HepG2 (cell line): ENCODE results near the gene UCN. TPM values are rescaled to one million over a fixed set of nuclear protein-coding genes. Genes with fewer than 3 reads are reported as not detected.

Experiments used
- ATAC-seq: fragments of 200-7000 bp; cut with Tn5 transposase; 3 replicates; pipeline ENCODE4 v1.9.1; 2020; ENCODE audit warnings: mild to moderate bottlenecking, moderate library complexity
- BruUV-seq: library from RNA; stranded (reverse); fragments of 400-500 nt; replicated peaks from 2 replicates; lab custom pipeline; 2021; lab: Mats Ljungman, UMichigan
- CTCF ChIA-PET: fragments of 300-600 bp; formaldehyde crosslinking; extraction: SDS; loops from one replicate; lab custom pipeline; 2021; ENCODE audit warnings: low total read pairs, inconsistent platforms, low intra/inter-chr PET ratio; lab: Yijun Ruan, JAX
- POLR2A ChIA-PET: fragments of 350-600 bp; sonication (Branson Sonifier 250); formaldehyde crosslinking; loops from one replicate; lab custom pipeline; 2020; ENCODE audit warnings: antibody characterized with exemption, inconsistent platforms; lab: Yijun Ruan, JAX
- DNase-seq: peaks from one replicate; pipeline ENCODE4 v3.0.0-alpha.2; 2015; ENCODE audit warnings: low spot score
- FAIRE-seq: peaks from 3 replicates; lab custom pipeline; 2011; peaks lifted over from hg19 to GRCh38; lab: Jason Lieb, UNC
- H2AFZ ChIP-seq: one replicate; pipeline ENCODE4 v1.6.1; 2011; ENCODE audit warnings: low read length, inconsistent platforms
- H3K27ac ChIP-seq: fragments of 300-600 bp; 3 replicates; pipeline ENCODE4 v1.8.0; 2011; ENCODE audit warnings: mixed run types, mild to moderate bottlenecking, mixed read lengths, low read length, inconsistent platforms; ENCODE audit not compliant: insufficient read depth; ENCODE audit errors: extremely low read length
- H3K27me3 ChIP-seq, 2 experiments: fragments of 200-600 bp in 1 of 2; 2 replicates in 1 of 2; 3 replicates in 1 of 2; pipeline versions ENCODE4 v1.6.0 to v1.8.0; 2011; ENCODE audit warnings: low read length in 2 of 2, mild to moderate bottlenecking in 2 of 2, moderate library complexity in 2 of 2, inconsistent platforms in 1 of 2; ENCODE audit not compliant: insufficient read depth in 2 of 2, control insufficient read depth in 1 of 2
- H3K36me3 ChIP-seq, 2 experiments: fragments of 200-600 bp in 1 of 2; replicated peaks in 1 of 2; 2 replicates in 1 of 2; 3 replicates in 1 of 2; pipeline versions ENCODE4 v1.5.1 to v1.8.0; 2011; ENCODE audit warnings: low read length in 2 of 2, inconsistent platforms in 1 of 2; ENCODE audit not compliant: insufficient read depth in 2 of 2, control insufficient read depth in 1 of 2
- H3K4me1 ChIP-seq: 2 replicates; pipeline ENCODE4 v1.5.1; 2012; ENCODE audit warnings: low read length, inconsistent platforms; ENCODE audit not compliant: insufficient read depth
- H3K4me2 ChIP-seq: 2 replicates; pipeline ENCODE4 v1.6.0; 2011; ENCODE audit warnings: low read depth, low read length, inconsistent platforms
- H3K4me3 ChIP-seq, 3 experiments: fragments of 200-600 bp in 1 of 3; sonication (generic), shearing (Covaris generic) in 1 of 3; replicated peaks in 1 of 3; 2 replicates each; pipeline ENCODE4 v1.5.1; 2011 to 2016; ENCODE audit warnings: low read length in 3 of 3, inconsistent platforms in 2 of 3, low read depth in 2 of 3, mild to moderate bottlenecking in 2 of 3, control low read depth in 1 of 3, mixed read lengths in 1 of 3; ENCODE audit not compliant: insufficient read depth in 1 of 3
- H3K79me2 ChIP-seq: one replicate; pipeline ENCODE4 v1.6.1; 2011; ENCODE audit warnings: low read length, inconsistent platforms; ENCODE audit not compliant: insufficient read depth
- H3K9ac ChIP-seq: 2 replicates; pipeline ENCODE4 v1.6.0; 2011; ENCODE audit warnings: mild to moderate bottlenecking, low read depth, low read length, inconsistent platforms; ENCODE audit not compliant: insufficient read depth
- H3K9me3 ChIP-seq: 2 replicates; pipeline ENCODE4 v1.5.1; 2012; ENCODE audit warnings: mild to moderate bottlenecking, low read length
- H4K20me1 ChIP-seq: 2 replicates; pipeline ENCODE4 v1.6.0; 2011; ENCODE audit warnings: inconsistent platforms, mild to moderate bottlenecking, low read length, moderate library complexity; ENCODE audit not compliant: insufficient read depth
- ARHGAP35 ChIP-seq: sonication (generic); formaldehyde crosslinking; IDR thresholded peaks from 2 replicates; pipeline ENCODE4 v1.9.0; 2022; ENCODE audit warnings: mild to moderate bottlenecking, inconsistent platforms, moderate library complexity, missing genetic modification reagents, borderline replicate concordance
- BRCA1 ChIP-seq: sonication (generic); formaldehyde crosslinking; IDR thresholded peaks from 2 replicates; pipeline ENCODE4 v1.4.0; 2020; ENCODE audit warnings: missing genetic modification reagents
- CC2D1A ChIP-seq: sonication (generic); formaldehyde crosslinking; IDR thresholded peaks from 2 replicates; pipeline ENCODE4 v1.8.1; 2023; ENCODE audit warnings: mild to moderate bottlenecking, missing genetic modification reagents
- FLYWCH1 ChIP-seq: sonication (generic); formaldehyde crosslinking; IDR thresholded peaks from 2 replicates; pipeline ENCODE4 v1.8.1; 2023; ENCODE audit warnings: mild to moderate bottlenecking, missing genetic modification reagents
- FOXK1 ChIP-seq: sonication (generic); formaldehyde crosslinking; IDR thresholded peaks from 2 replicates; pipeline ENCODE4 v1.4.0; 2020; ENCODE audit warnings: low read depth, missing genetic modification reagents, borderline replicate concordance
- NBN ChIP-seq: fragments of 450-650 bp; conservative IDR thresholded peaks from 2 replicates; pipeline ENCODE4 v1.6.1; 2017
- NKX3-1 ChIP-seq: sonication (generic); formaldehyde crosslinking; IDR thresholded peaks from 2 replicates; pipeline ENCODE4 v1.5.0; 2020; ENCODE audit warnings: missing genetic modification reagents
- NPAS2 ChIP-seq: sonication (generic); formaldehyde crosslinking; IDR thresholded peaks from 2 replicates; pipeline ENCODE4 v1.8.0; 2022; ENCODE audit warnings: mild to moderate bottlenecking, missing genetic modification reagents, borderline replicate concordance
- RNF219 ChIP-seq: sonication (generic); formaldehyde crosslinking; IDR thresholded peaks from 2 replicates; pipeline ENCODE4 v1.5.0; 2020; ENCODE audit warnings: mild to moderate bottlenecking, missing genetic modification reagents
- SIX1 ChIP-seq: sonication (generic); formaldehyde crosslinking; IDR thresholded peaks from 2 replicates; pipeline ENCODE4 v1.4.0; 2020; ENCODE audit warnings: missing genetic modification reagents, borderline replicate concordance
- TMF1 ChIP-seq: sonication (generic); formaldehyde crosslinking; IDR thresholded peaks from 2 replicates; pipeline ENCODE4 v1.8.1; 2022; ENCODE audit warnings: low read depth, missing genetic modification reagents
- ZBTB14 ChIP-seq: sonication (generic); formaldehyde crosslinking; IDR thresholded peaks from 2 replicates; pipeline ENCODE4 v1.4.0; 2020; ENCODE audit warnings: missing genetic modification reagents
- ZNF121 ChIP-seq: sonication (generic); formaldehyde crosslinking; IDR thresholded peaks from 2 replicates; pipeline ENCODE4 v1.5.0; 2020; ENCODE audit warnings: mild to moderate bottlenecking, missing genetic modification reagents
- ZNF124 ChIP-seq: sonication (generic); formaldehyde crosslinking; IDR thresholded peaks from 2 replicates; pipeline ENCODE4 v1.4.0; 2020; ENCODE audit warnings: missing genetic modification reagents
- ZNF451 ChIP-seq: sonication (generic); formaldehyde crosslinking; IDR thresholded peaks from 2 replicates; pipeline ENCODE4 v1.5.0; 2020; ENCODE audit warnings: mild to moderate bottlenecking, missing genetic modification reagents
- WGBS: methylation state at CpG from one replicate; pipeline ENCODE4 v1.1.6; 2017; ENCODE audit warnings: low lambda C conversion rate; 5-methylcytosine and 5-hydroxymethylcytosine counted together
- in situ Hi-C: cut with HindIII; loops from 2 replicates; pipeline ENCODE4 v1.10.0; 2017; ENCODE audit warnings: low pct_unique_long_range_greater_than_20kb; ENCODE audit not compliant: extremely low pct_ligation_motif_present
- intact Hi-C: fragments of 100-400 bp; cut with micrococcal nuclease; formaldehyde crosslinking; loops from one replicate; pipeline ENCODE4 v1.10.0; 2022; ENCODE audit not compliant: unreplicated experiment
- polyA plus RNA-seq, 8 experiments: library from polyadenylated mRNA; depleted of rRNA in 3 of 8; stranded (reverse) in 7 of 8; unstranded in 1 of 8; fragments of >200 nt; fragmentation: Illumina TruSeq in 4 of 8; extraction: Trizol in 4 of 8; gene quantifications; 2 replicates each; pipeline versions ENCODE4 v1.2.1 to v1.2.3, GENCODE V29; 2011 to 2016; ENCODE audit warnings: low read depth in 4 of 8, missing spikeins in 1 of 8, mixed read lengths in 1 of 8; ENCODE audit not compliant: insufficient read depth in 1 of 8
- total RNA-seq, 5 experiments: library from RNA; depleted of rRNA; stranded (reverse); fragments of >200 nt; fragmentation: Illumina TruSeq; extraction: Trizol; gene quantifications; 2 replicates each; pipeline ENCODE4 v1.2.3, GENCODE V29; 2016; ENCODE audit warnings: low read depth in 1 of 5
- TF ChIP-seq, protein P1 (sequence below): sonication (generic); formaldehyde crosslinking; IDR thresholded peaks from 2 replicates; pipeline ENCODE4 v1.4.0; 2020; ENCODE audit warnings: missing genetic modification reagents
- TF ChIP-seq, protein P2 (sequence below): sonication (generic); formaldehyde crosslinking; IDR thresholded peaks from 2 replicates; pipeline ENCODE4 v1.5.0; 2020; ENCODE audit warnings: missing genetic modification reagents

UCN gene
- total and polyA plus RNA-seq, 2 of the 13 experiments (the other 11 are each of a cell fraction or from before 2014, with no cell fraction given), result 1.2 to 2.3 TPM

DNA sequence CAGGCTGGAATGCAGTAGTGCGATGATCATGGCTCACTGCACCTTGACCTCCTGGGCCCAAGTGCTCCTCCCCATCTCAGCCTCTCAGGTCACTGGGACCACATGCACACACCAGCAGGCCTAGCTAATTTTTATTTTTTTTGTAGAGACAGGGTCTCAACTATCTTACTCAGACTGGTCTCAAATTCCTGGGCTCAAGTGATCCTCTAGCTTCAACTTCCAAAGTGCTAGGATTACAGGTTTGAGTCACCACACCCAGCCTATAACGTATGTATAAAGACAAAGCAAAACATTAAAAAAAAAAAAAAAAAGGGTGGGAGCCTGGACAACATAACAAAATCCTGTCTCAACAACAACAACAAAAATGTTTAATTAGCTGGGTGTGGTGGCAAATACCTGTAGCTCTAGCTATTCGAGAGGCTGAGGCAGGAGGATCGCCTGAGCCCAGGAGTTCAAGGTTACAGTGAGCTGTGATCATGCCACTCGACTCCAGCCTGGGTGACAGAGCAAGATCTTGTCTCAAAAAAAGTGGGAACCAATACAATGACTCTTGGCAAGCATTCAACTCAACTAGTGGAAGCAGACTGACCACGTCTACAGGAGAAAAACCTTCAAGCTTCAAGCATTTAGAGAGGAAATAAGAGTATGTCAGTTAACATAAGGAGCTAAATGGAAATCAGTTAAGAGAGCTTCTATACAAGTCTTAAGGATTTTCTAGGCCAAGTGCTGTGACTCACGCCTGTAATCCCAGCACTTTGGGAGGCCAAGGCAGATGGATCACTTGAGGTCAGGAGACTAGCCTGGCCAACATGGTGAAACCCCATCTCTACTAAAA is 45.7 kb upstream of the UCN start:
- H3K9ac ChIP-seq, result peak overlapping the region; percentile 99
- H3K4me2 ChIP-seq, result peak overlapping the region; percentile 90
- no peak overlapping the region for H2AFZ ChIP-seq
- intact Hi-C loops, result no loop called here
- no peaks in the 10 kb centered on the region; a peak in 1 of 5 replicates for H3K27me3 ChIP-seq
- ChIA-PET CTCF (no interaction called here), POLR2A (interaction anchor here (0.6 to 4.1 kb wide), 23 partner anchors 10 to 1039 kb away, joined by 3 to 73 read pairs (median 4); partner anchors contain the start of genes ATRAID, CCDC121, EIF2B4 and FNDC4)
- DNase-seq (peak; percentile 88), ATAC-seq (peak; percentile 36), FAIRE-seq (peak; percentile 84)
- peaks cover 1 to 5% of the 10 kb centered on the region in 2 experiments; a peak in 2 of 5 replicates for H3K36me3 ChIP-seq
- peaks cover 56% of the 10 kb centered on the region for H3K4me1 ChIP-seq
- peak overlapping the region; percentile 96 for H3K27ac ChIP-seq
- H3K79me2 ChIP-seq, result peaks cover 87% of the 10 kb centered on the region
- in situ Hi-C loops, result no loop called here
- H3K9me3 ChIP-seq, result no peaks in the 10 kb centered on the region
- peak overlapping the region in 2 of 3 experiments; percentile 75 to 91; a peak in 4 of 6 replicates for H3K4me3 ChIP-seq
- BruUV-seq, result no TSS peak
- WGBS, result 9% methylated on average over 7 of the region's 7 CpGs
- H4K20me1 ChIP-seq, result no peaks in the 10 kb centered on the region
- TF ChIP-seq FOXK1 (no peak; the same call in 1 of the 2 replicates), ARHGAP35 (CRISPR knock-in tag) (no peak), SIX1 (CRISPR knock-in tag) (peak; percentile 41), ZNF121 (peak; percentile 55; the same call in 1 of the 2 replicates), NBN (no peak), ZNF124 (CRISPR knock-in tag) (no peak), NPAS2 (CRISPR knock-in tag) (no peak), CC2D1A (peak; percentile 75; the same call in 1 of the 2 replicates), RNF219 (CRISPR knock-in tag) (no peak), BRCA1 (no peak), NKX3-1 (CRISPR knock-in tag) (no peak), ZNF451 (no peak), TMF1 (CRISPR knock-in tag) (no peak), FLYWCH1 (CRISPR knock-in tag) (no peak), ZBTB14 (no peak)
- TF ChIP-seq, protein P1, sequence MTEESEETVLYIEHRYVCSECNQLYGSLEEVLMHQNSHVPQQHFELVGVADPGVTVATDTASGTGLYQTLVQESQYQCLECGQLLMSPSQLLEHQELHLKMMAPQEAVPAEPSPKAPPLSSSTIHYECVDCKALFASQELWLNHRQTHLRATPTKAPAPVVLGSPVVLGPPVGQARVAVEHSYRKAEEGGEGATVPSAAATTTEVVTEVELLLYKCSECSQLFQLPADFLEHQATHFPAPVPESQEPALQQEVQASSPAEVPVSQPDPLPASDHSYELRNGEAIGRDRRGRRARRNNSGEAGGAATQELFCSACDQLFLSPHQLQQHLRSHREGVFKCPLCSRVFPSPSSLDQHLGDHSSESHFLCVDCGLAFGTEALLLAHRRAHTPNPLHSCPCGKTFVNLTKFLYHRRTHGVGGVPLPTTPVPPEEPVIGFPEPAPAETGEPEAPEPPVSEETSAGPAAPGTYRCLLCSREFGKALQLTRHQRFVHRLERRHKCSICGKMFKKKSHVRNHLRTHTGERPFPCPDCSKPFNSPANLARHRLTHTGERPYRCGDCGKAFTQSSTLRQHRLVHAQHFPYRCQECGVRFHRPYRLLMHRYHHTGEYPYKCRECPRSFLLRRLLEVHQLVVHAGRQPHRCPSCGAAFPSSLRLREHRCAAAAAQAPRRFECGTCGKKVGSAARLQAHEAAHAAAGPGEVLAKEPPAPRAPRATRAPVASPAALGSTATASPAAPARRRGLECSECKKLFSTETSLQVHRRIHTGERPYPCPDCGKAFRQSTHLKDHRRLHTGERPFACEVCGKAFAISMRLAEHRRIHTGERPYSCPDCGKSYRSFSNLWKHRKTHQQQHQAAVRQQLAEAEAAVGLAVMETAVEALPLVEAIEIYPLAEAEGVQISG (CRISPR knock-in tag), result peak; percentile 36
- TF ChIP-seq, protein P2, sequence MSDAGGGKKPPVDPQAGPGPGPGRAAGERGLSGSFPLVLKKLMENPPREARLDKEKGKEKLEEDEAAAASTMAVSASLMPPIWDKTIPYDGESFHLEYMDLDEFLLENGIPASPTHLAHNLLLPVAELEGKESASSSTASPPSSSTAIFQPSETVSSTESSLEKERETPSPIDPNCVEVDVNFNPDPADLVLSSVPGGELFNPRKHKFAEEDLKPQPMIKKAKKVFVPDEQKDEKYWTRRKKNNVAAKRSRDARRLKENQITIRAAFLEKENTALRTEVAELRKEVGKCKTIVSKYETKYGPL (CRISPR knock-in tag), result no peak
